H1 (cell line): ENCODE data around the gene PLXNB2. TPM values are rescaled to one million over a fixed set of nuclear protein-coding genes. Genes with fewer than 3 reads are reported as not detected.

Experiments
- KDM5A ChIP-seq: fragments of 200-600 bp; IDR thresholded peaks from 2 replicates; pipeline ENCODE4 v1.7.1; 2012; ENCODE audit warnings: mild to moderate bottlenecking, low read length, inconsistent platforms, mixed read lengths
- MAX ChIP-seq: IDR thresholded peaks from 2 replicates; pipeline ENCODE4 v1.6.1; 2012; ENCODE audit warnings: inconsistent platforms
- POLR2A ChIP-seq, 2 experiments: IDR thresholded peaks; 1 replicate in 1 of 2; 2 replicates in 1 of 2; pipeline ENCODE4 v1.6.1; 2011; ENCODE audit warnings: low read depth in 2 of 2, low read length in 2 of 2, mild to moderate bottlenecking in 2 of 2; ENCODE audit errors: control extremely low read depth in 1 of 2
- SP2 ChIP-seq: IDR thresholded peaks from 2 replicates; pipeline ENCODE4 v1.6.1; 2012; ENCODE audit warnings: mild to moderate bottlenecking, low read length, inconsistent platforms
- polyA plus RNA-seq, 7 experiments: library from polyadenylated mRNA; depleted of rRNA in 3 of 7; stranded (reverse) in 5 of 7; unstranded in 2 of 7; fragments of >200 nt in 5 of 7; fragments of 200-250 nt in 2 of 7; gene quantifications; 1 replicate in 5 of 7; 2 replicates in 1 of 7; 4 replicates in 1 of 7; pipeline versions ENCODE4 v1.2.1 to v1.2.3, GENCODE V29; 2011 to 2013; ENCODE audit warnings: missing spikeins in 2 of 7, mixed read lengths in 2 of 7
- total RNA-seq: library from RNA; stranded (reverse); fragmentation: NEBNext Ultra II Directional; extraction: Animal tissue kit (Norgen Biotek cat#: 25700); gene quantifications from 2 replicates; pipeline ENCODE4 v1.2.1, GENCODE V29; 2021

PLXNB2 gene
- total and polyA plus RNA-seq, 2 of the 8 experiments (the other 6 are each of a cell fraction or from before 2014, with no cell fraction given) = 58.3 to 92.8 TPM

- TF ChIP-seq KDM5A = no peak
- TF ChIP-seq MAX = no peak
- TF ChIP-seq POLR2A (IDR thresholded peaks at IDR 0.05; ENCODE audit: control extremely low read depth in 1 of 2, low read depth in 2 of 2, low read length in 2 of 2) = no peak
- no peak for TF ChIP-seq SP2
These were observed 9.2 kb downstream of the PLXNB2 start (continued) for GRCh38 chr22:50298266-50298637.
